ENCODE measurements around the gene SYT9.

DNA sequence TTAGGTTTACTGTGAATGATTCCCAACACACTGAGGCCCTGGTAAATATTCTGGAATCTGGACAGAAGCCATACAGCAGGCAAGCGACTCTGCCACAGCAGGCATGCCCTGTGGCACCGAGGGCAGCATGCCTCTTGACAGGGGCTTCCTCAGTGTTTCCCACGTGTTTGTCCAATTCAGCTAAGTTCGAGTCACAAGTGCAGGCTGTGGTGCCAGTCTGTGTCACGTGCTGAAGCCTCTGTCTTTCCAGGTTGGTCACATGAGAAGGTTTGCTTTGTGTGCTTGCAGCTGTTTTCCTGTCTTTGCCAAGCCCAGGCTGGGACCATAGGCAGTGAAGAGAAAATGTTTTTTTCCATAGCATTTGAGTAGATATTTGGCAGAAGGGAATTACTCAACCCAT is 259.7 kb downstream of the SYT9 start:
- TF ChIP-seq, protein P1, sequence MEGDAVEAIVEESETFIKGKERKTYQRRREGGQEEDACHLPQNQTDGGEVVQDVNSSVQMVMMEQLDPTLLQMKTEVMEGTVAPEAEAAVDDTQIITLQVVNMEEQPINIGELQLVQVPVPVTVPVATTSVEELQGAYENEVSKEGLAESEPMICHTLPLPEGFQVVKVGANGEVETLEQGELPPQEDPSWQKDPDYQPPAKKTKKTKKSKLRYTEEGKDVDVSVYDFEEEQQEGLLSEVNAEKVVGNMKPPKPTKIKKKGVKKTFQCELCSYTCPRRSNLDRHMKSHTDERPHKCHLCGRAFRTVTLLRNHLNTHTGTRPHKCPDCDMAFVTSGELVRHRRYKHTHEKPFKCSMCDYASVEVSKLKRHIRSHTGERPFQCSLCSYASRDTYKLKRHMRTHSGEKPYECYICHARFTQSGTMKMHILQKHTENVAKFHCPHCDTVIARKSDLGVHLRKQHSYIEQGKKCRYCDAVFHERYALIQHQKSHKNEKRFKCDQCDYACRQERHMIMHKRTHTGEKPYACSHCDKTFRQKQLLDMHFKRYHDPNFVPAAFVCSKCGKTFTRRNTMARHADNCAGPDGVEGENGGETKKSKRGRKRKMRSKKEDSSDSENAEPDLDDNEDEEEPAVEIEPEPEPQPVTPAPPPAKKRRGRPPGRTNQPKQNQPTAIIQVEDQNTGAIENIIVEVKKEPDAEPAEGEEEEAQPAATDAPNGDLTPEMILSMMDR (IDR thresholded peaks at IDR 0.05): no peak
- TF ChIP-seq POLR2AphosphoS5 (IDR thresholded peaks at IDR 0.05): peak; percentile 96

Measured in prostate gland (tissue), 2 donors.